Erythroblast (primary cell): Measurements from ENCODE around the gene ARID4A.
"Not testable (repeated sequence)": the region's sequence is repeated elsewhere in the genome, so short reads cannot be mapped to it uniquely, and the experiment has no call there.

Experiments
- DNase-seq, 2 experiments: peaks; one replicate each; lab custom pipeline; 2025; lab: John Stamatoyannopoulos, UW
- GATA1 ChIP-seq: IDR thresholded peaks from 2 replicates; pipeline ENCODE4 v1.6.1; 2011; ENCODE audit warnings: low read depth, mild to moderate bottlenecking, control low read depth, low read length, moderate library complexity
- POLR2A ChIP-seq: IDR thresholded peaks from 2 replicates; pipeline ENCODE4 v1.6.1; 2011; ENCODE audit warnings: mild to moderate bottlenecking, low read length

ARID4A gene

GRCh38 chr14:58408681-58409215 lies 110.4 kb downstream of the ARID4A start:
- TF ChIP-seq GATA1 (no peak), POLR2A (no peak)
- DNase-seq = no peak

- TF ChIP-seq POLR2A (no peak), GATA1 (no peak)
- DNase-seq = peak; percentile 69 to 76
Observed at GRCh38 chr14:58414845-58415244, 116.5 kb downstream of the ARID4A start.

- peak; percentile 16 to 30 for DNase-seq
- TF ChIP-seq POLR2A = no peak
Observed at GRCh38 chr14:58415636-58416547, 117.5 kb downstream of the ARID4A start.

- DNase-seq = not testable (repeated sequence)
Observed at GRCh38 chr14:58416934-58417333, 118.6 kb downstream of the ARID4A start.
